SK-N-SH treated with all-trans-retinoic acid at 6 μM for 48 hours (cell line): ENCODE results near the gene FAM98A.

Experiments used
- BACH2 ChIP-seq: fragments of 250-450 bp; sonication (Bioruptor Pico); IDR thresholded peaks from 2 replicates; pipeline ENCODE4 v1.9.0; 2021; ENCODE audit warnings: mild to moderate bottlenecking, borderline replicate concordance
- GLIS3 ChIP-seq: fragments of 250-450 bp; sonication (Bioruptor Pico); IDR thresholded peaks from 2 replicates; pipeline ENCODE4 v1.5.0; 2020; ENCODE audit warnings: mild to moderate bottlenecking, moderate library complexity
- OSR1 ChIP-seq: fragments of 250-450 bp; sonication (Bioruptor Pico); IDR thresholded peaks from 2 replicates; pipeline ENCODE4 v1.8.0; 2022; ENCODE audit warnings: moderate library complexity, mild to moderate bottlenecking, inconsistent platforms

DNA sequence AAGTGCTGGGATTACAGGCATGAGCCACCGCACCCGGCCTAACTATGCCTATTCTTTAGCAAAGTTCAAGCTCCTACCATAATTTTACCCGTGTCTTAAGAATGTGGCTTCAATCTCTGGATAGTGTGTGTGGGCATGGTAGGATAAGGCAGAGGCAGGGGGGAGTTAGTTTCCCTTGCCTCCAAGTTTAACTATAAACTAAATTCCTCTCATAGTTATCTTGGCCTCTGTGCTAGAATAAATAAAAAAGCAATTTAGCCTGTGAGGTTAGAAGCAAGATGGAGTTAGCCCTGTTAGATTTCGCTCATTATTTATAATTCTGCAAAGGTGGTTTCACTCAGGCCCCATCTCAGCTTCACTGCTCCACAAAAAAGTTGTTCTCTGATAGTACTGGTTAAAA is 7.0 kb upstream of the FAM98A start:
- TF ChIP-seq OSR1 (no peak), GLIS3 (CRISPR knock-in tag) (no peak), BACH2 (CRISPR knock-in tag) (no peak)
